HG03139 (cell line): ENCODE results near the gene ELP2.
"Not testable (repeated sequence)": the region's sequence is repeated elsewhere in the genome, so short reads cannot be mapped to it uniquely, and the experiment has no call there.

Experiments used
- ATAC-seq: cut with Tn5 transposase; IDR thresholded peaks from one replicate; pipeline ENCODE4 v1.9.1; 2021; ENCODE audit not compliant: unreplicated experiment

Gene ELP2

GRCh38 chr18:36187826-36188721, 58.4 kb downstream of the ELP2 start:
- ATAC-seq, result no peak

GRCh38 chr18:36188916-36189315, 59.2 kb downstream of the ELP2 start:
- no peak for ATAC-seq

- ATAC-seq, result no peak
Observed at GRCh38 chr18:36189486-36189885, 59.8 kb downstream of the ELP2 start.

GRCh38 chr18:36191286-36191685, 61.6 kb downstream of the ELP2 start:
- ATAC-seq, result no peak

GRCh38 chr18:36191711-36192110, 62.0 kb downstream of the ELP2 start:
- ATAC-seq, result no peak

- ATAC-seq, result no peak
Observed at GRCh38 chr18:36194600-36195315, 65.1 kb downstream of the ELP2 start.

- ATAC-seq, result no peak
Observed at GRCh38 chr18:36195427-36196122, 65.9 kb downstream of the ELP2 start.

- no peak for ATAC-seq
Observed at GRCh38 chr18:36196238-36196995, 66.7 kb downstream of the ELP2 start.

GRCh38 chr18:36197511-36198166, 67.9 kb downstream of the ELP2 start:
- no peak for ATAC-seq

GRCh38 chr18:36199691-36200295, 70.1 kb downstream of the ELP2 start:
- no peak for ATAC-seq

- ATAC-seq, result no peak
Observed at GRCh38 chr18:36200354-36200771, 70.7 kb downstream of the ELP2 start.

GRCh38 chr18:36201765-36202164, 72.1 kb downstream of the ELP2 start:
- ATAC-seq, result no peak

GRCh38 chr18:36203360-36203895, 73.7 kb downstream of the ELP2 start:
- no peak for ATAC-seq

- no peak for ATAC-seq
Observed at GRCh38 chr18:36205166-36205565, 75.5 kb downstream of the ELP2 start.

GRCh38 chr18:36207303-36207702, 77.6 kb downstream of the ELP2 start:
- ATAC-seq, result no peak

- ATAC-seq, result not testable (repeated sequence)
Observed at GRCh38 chr18:36207969-36208368, 78.3 kb downstream of the ELP2 start.

GRCh38 chr18:36211612-36212065, 81.9 kb downstream of the ELP2 start:
- ATAC-seq, result no peak

GRCh38 chr18:36212301-36213171, 82.8 kb downstream of the ELP2 start:
- no peak for ATAC-seq

- no peak for ATAC-seq
Observed at GRCh38 chr18:36214811-36215210, 85.1 kb downstream of the ELP2 start.
